HG03097 (cell line): Measurements from ENCODE around the gene VSIR.
A peak's percentile ranks its signal among the peaks of the same experiment; 100 is the strongest.

Experiments used
- ATAC-seq: cut with Tn5 transposase; IDR thresholded peaks from one replicate; pipeline ENCODE4 v1.9.1; 2021; ENCODE audit not compliant: unreplicated experiment, low FRiP score

VSIR gene

DNA sequence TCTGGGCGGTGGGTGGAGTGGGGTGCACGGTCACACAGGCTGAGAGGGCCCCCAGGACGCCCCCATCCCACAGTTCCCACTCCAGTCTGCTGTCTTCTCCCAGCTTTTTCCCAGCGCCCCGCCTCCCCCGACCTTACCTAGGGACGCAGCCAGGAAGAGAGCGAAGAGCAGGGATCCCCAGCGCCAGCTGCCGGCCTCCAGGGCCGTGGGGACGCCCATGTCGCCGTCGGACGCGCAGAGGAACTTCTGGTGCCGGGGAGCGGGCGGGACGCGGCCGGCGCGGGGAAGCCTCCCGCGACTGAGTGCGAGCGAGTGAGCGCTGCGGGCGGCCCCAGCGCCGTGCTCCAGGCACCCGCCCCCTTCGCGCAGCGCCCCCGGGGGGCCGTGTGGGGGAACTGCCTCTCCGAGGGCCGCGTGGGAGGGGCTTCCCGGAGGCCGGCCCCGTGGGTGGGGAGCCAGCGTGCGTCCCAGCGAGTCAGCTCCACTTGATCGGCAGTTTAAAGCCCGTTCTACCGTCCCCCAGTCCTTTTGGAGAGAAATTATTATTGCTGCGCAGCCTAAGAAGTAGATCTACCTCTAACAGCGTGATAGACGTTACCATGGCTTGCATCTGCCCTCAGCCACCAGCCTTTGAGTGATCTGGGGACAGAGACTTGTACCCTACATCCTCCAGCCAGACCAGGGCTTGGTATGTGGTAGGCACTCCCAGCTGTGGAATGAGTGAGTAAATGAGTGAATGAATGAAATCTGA, at the start of gene VSIR:
TSS of gene VSIR (minus strand) at position 300 of the 751 bp plus-strand sequence. CDS start at position 219, 81 bp downstream.
- peak; percentile 40 for ATAC-seq

DNA sequence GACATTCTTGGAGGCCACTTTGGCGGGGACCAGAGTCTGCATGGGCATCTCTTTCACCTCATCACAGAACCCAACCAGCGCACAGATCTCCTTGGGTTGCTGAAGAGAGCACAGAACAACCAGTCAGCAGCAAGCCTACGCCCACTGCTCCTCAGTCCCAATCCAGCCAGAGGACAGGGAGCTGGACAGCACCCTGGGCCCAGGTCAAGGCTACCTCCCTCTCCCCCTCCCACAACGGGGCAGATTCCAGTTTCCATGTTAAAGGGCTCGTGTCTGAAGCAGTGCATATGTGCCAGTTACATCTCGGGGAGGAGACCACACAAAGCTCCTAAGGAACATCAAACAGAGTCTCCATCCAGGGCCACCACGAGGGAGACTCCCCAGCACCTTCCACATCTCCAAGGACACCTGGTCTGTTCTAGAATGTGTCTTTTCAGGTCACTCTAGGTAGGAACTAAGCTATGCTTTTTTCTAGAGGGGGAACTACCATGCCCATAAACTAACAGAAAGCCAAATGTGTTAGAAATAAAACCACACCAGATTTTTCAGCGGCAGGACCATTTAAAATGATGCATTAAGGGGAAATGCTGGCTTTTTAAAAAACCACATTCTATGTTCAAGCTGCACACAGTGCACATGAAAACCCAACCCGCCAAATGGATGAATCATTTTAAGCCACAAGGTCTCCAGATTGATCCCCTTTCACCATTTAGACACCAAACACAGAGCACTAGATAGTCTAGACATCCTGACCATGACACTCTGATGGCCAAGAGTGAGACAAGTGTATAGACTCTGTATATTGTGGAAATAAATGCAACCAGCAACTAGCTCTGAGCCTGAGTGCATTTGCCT, 48.8 kb upstream of the VSIR start:
- ATAC-seq, result no peak

DNA sequence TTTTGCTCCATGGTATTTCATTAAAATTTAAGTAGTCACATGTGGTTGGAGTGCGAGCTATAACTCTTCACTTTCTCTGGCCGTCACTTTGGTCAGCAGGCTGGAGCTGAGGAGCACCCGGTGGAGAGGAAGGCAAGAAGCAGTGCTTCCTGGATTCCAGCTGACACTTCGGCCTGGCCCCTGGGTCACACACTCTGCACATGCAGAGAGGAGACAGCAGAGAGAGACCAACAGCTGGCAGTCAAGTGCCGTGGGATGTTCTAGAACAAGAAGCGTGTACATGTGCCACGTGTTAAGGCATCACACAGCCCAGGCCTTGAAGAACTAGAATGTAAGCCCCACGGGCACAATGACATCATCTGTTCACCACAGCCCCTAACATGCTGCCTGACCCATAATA, 47.6 kb upstream of the VSIR start:
- ATAC-seq, result no peak

DNA sequence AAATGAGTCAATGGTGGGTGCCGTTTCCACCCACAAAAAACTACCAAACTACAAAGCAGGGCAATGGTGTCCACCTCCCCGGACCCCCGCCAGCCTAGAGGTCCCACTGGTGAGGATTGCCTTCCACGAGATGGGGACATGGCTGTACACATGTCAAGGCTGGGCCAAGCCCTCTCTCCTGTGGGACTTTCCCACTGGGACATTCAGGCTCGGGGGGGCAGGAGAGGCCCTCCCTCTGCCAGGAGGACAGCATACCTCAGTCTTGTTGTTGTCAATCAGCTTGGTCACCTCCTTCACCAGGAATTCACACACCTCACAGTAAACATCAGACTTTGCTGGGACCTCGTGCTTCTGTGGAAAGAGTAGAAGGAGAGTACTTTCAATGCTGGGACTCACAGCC, 46.7 kb upstream of the VSIR start:
- no peak for ATAC-seq

DNA sequence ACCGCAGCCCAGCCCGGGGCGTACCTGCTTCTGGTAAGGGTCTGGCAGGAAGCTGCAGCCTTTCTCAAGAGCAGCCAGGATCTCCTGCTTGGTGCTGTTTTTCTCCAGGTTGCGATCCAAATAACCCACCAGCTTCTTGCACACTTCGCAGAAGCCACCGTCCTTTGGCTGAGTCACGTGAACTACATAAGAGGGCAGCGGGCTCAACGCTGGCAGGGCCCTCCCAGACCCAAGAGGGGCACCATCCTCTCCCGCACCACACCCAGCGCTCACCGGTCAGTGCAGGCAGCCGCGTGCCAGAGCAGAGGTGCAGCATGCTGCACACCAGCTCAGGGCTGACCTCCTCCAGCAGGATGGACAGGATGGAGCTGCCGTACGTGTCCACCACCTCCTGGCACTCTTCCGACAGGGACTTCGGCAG, 46.1 kb upstream of the VSIR start:
- ATAC-seq, result no peak

DNA sequence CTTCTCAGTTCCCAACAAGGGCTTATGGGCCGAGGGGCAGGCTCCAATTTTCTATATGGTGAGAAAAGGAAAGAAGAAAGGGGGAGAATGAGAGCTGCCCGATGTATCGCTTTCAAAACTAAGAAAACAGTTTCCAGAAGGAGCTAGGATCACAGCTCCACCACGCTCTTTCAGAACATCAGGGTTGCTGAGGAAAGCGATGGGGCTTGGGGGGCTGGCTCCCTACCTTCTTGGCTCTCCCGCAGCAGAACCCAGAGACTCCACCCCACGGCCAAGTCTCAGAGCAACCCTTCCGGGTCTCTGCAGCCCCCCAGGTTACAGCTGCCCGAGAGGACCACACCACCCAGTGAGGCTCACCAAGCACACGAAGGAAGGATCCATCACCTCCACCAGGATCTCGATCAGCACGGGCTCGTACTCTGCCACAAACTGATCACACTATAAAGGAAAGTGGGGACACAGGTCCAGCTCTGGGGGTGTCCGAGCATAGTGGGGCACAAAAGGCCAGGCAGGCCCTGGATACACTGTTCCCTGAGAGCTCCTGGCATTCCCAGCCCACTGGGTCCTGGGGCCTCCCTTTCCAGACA, 45.4 kb upstream of the VSIR start:
- ATAC-seq, result no peak

DNA sequence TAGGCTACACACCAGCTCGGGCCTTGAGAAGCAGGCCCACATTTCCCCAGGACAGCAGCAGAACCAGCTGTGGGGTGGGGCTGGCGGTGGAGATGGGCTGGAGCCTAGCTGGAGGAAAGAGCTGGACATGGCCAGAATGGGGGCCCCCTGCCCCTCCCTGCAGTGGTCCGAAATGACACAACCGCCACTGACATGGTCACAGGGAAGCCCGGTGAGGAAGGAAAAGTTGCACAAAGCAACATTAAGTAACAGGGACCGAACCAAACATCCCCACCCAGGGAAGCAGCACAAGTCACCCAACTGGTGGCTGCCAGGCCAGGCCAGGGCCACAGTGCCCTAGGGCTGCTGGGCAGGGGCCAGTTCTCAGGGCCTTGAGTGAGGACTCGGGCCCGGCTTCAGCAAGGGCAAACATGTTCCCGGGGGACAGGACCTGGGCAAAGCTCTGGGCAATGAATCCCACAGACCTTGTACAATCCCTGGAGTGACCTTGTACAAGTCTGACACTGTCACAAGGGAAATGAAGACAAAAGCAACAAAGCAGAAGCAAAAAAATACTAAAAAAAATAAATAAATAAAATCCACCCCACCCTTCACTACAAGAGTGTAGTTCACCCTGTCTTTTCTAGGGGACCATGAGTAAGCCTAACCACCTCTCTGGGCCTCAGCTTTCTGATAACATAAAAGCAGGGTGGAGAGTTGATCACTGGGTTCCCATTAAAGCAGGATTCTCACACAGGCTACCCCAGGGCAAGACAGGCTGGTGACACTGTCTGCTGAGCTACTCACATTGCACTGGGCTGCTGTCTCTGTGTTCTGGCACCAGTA, 44.7 kb upstream of the VSIR start:
- no peak for ATAC-seq

DNA sequence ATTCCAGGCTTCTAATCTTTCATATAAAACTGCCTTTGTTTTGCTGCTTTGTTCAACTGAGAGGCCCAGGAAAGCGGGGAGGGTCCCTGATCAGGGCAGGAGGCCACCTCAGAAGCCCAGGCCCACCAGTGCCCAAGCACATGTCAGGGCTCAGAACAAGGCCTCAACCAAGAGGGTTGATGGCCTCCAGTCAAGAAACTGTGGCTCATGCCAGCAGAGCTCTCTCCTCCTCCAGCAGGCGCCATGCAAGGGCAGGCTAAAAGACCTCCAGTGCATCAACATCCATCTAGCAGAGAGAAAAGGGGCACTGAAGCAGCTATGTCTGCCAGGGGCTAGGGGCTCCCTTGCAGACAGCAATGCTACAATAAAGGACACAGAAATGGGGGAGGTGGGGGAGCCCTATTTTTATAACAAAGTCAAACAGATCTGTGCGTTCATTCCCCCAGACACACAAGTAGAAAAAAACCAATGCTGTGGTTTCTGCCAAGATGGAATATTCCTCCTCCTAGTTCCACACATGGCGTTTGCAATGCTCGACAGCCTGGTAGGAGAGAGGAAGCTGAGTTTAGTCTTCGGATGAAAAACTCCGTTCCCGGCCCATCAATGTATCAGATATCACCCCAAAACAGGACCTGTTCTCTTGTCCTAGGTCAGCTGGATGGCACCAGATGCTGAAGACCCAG, 43.8 kb upstream of the VSIR start:
- no peak for ATAC-seq

DNA sequence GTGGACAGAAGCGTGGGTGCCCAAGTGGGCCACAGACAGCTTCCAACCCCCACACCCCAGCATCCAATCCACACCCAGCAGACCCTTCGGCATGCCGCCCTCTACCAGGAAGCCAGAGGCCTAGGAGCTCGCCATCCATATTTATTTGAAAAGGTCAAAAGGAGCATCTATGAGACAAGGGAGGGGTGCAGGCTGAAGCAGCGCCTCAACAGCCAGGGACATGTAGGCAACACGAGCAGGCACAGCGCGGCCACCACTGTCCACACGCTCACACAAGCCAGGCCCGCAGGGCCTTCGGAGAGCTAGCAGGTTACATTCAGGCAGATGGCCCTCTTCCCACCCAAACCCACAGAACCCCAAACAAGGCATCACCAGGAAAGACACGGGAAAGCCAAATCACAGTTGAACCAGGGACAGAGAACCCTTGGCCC, 43.1 kb upstream of the VSIR start:
- no peak for ATAC-seq

DNA sequence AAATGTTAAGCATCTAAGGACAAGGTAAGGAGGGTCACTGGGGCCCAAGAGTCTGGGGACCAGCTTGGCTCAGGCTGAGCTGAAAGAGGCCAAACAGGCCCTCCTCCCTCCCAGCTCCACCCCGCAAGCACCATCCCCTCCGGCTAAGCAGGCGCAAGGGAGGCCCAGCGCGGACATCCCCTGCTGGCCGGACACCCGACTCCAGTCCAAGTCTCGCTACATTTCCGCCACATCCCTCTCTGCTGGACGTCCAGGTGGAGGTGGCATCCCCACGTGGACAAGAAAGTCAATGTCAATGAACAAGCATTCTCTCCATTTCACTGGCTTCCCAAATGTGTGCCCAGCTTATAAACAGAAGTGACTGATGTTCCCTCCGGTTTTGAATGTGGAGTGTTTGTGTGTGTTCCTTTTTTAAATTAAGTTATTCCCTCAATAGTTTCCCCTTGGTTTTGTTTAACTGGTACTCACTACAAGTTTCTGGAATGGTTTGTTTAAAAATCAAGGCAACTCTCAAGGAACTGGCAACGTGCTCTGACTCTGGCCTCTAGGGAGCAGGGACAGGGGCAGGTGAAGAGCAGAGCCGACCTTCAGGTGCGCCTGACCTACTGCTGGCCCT, 42.3 kb upstream of the VSIR start:
- no peak for ATAC-seq

DNA sequence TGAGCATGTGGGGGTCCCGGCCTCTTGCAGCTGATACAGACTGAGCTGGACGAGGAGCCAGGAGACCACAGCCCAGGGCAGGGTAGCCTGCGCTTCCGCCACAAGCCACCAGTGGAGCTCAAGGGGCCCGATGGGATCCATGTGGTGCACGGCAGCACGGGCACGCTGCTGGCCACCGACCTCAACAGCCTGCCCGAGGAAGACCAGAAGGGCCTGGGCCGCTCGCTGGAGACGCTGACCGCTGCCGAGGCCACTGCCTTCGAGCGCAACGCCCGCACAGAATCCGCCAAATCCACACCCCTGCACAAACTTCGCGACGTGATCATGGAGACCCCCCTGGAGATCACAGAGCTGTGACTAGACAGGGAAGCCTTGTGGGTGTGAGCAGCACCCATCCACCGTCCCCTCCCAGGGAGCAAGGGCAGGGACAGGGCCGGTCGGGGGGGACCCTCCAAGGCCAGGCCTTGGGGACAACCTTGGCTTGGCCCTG, 41.6 kb upstream of the VSIR start:
- ATAC-seq, result no peak

DNA sequence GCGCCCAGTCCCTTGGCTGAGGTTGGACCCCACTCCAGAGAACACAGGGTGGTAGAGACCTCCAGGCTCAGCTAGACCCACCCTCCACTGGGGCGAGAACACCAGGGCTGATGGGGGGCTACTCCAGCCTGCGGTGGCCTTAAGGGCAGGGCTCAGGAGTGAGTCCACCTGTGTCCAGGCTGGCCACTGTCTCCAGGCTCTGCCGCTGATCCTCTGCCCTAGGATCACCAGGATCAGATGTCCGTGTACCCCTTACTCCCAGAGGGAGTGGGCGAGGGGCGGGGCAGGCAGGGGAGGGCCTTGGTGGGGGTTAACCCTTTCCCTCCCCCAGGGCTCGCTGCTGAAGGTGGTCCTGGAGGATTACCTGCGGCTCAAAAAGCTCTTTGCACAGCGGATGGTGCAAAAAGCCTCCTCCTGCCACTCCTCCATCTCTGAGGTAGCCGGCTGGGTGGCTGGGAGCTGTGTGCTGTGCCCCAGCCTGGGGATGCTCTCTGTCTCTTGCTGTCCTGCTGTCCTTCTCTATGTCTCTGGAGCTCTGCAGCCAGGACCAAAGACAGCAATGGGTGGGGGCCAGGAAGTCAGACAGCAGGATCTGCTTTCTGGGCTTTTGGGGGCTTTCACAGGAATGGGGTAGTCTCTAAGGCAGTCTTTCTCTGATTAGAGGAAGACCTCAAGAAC, 39.7 kb upstream of the VSIR start:
- no peak for ATAC-seq

DNA sequence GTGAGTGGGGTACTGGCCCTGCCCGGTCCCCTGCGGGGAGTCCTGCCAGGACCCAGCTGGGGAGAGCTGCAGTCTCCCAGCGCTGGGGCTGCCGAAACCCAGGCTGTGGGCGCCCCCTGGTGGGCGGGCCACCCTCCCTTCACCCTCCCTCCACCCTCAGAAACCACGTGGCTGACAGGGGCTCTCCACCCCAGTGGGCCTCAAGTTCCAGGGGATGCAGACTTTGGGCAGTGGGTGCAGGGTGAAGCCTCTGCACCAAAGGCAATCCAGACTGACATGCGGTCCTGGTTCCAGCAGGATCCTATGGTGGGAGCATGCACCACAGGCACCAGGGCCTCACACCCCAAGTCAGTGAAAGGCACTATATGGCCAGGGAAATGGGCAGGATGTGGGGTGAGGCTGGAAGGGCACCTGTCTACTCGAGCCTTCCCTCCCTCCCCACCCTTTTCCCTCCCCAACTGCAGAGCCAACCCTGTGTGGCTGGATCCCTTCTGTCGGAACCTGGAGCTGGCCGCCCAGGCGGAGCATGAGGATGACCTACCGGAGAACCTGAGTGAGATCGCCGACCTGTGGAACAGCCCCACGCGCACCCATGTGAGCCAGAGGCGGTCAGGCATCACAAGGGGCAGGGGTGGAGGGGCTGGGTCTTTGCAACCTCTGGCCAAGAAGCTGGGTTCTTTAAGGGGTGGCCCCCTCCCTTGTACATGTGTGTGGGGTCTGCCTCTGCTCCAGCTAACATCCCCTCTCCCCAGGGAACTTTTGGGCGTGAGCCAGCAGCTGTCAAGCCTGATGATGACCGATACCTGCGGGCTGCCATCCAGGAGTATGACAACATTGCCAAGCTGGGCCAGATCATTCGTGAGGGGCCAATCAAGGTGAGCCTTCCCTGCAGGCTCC, 38.9 kb upstream of the VSIR start:
- ATAC-seq, result no peak

DNA sequence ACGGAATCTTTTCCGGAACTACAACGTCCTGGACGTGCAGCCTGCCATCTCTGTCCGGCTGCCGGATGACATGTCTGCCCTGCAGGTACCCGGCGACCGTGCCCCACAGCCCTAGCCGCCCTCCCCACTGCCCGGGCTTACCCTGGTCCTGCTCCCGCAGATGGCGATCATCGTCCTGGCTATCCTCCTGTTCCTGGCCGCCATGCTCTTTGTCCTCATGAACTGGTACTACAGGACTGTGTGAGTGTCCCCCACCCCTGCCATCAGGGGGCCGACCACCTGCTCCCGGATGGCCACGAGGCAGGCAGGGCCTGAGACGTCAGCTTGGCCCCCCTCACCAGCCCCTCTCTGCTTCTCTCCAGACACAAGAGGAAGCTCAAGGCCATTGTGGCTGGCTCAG, 38.0 kb upstream of the VSIR start:
- no peak for ATAC-seq

DNA sequence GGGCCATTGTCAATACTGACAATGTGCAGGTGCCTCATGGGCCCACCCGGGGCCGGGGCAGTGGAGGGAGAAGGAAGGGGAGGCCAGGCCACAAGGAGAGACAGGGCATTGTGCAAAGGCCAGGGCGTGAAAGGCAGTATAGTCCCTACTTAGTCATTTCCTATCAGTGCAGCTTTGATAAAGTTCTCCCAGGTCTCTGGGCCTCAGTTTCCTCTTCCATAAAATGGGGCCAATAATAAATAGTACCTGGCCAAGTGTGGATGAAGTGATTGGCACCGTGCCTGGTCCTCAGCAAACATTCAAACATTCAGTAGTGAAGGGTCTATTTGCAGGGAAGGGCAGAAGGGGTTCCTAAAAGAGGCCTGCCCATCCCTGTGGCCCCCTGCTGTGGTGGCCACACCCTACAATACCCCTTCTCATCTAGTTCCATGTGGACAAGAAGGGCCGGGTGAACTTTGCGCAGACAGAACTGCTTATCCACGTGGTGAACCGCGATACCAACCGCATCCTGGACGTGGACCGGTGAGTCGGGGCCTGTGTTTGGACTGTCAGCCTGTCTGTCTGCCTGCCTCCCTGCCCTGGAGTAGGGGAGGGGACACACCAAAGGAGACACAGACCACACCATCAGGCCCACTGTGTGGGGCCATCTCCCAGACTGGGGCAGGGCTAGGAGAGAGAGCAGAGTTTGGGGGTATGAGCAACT, 36.9 kb upstream of the VSIR start:
- no peak for ATAC-seq

DNA sequence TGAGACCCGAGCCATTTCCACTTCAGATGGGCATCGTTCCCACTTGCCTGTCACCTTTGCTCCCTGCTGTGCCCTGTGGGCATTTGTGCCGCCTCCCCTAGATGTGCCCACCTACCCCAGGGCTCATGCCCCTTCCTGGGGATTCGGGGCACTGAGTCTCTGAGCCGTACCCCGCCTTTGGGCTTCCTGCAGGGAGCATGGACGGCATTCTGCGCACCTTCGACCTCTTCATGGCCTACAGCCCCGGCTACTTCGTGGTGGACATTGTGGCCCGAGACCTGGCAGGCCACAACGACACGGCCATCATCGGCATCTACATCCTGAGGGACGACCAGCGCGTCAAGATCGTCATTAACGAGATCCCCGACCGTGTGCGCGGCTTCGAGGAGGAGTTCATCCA, 36.3 kb upstream of the VSIR start:
- no peak for ATAC-seq
